ENCODE data around the gene DLGAP5. TPM values are rescaled to one million over a fixed set of nuclear protein-coding genes. Genes with fewer than 3 reads are reported as not detected.
A peak's percentile ranks its signal among the peaks of the same experiment; 100 is the strongest.

Gene DLGAP5
- total and polyA plus RNA-seq, 4 donors, result 0.34 to 5.0 (median 0.63) TPM

GRCh38 chr14:55130196-55130550 lies 61.2 kb downstream of the DLGAP5 start:
- Histone ChIP-seq H3K4me1 (ENCODE audit: control insufficient read depth in 5 of 5, insufficient read depth in 5 of 5, low read length in 5 of 5) (peaks cover 0 to 19% (median 12%) of the 10 kb centered on the region in 5 donors), H3K9me3 (ENCODE audit: control insufficient read depth in 4 of 4, insufficient read depth in 3 of 4, low read length in 3 of 4) (no peaks in the 10 kb centered on the region), H3K27me3 (ENCODE audit: control insufficient read depth in 3 of 3, insufficient read depth in 3 of 3, low read length in 2 of 3) (no peaks in the 10 kb centered on the region), H3K9ac (ENCODE audit: insufficient read depth in 1 of 2, low read length in 2 of 2) (peak overlapping the region in 1 of 2 donors; percentile 74), H3K36me3 (ENCODE audit: control insufficient read depth in 4 of 4, insufficient read depth in 4 of 4, low read length in 4 of 4) (peaks cover 0 to 3% (median 0%) of the 10 kb centered on the region in 4 donors), H3K27ac (ENCODE audit: low read depth in 1 of 2, low read length in 1 of 2) (peak overlapping the region; percentile 95 to 96), H3K4me3 (peak overlapping the region; percentile 70)
- TF ChIP-seq CTCF (IDR thresholded peaks at IDR 0.05; ENCODE audit: control extremely low read depth, extremely low read depth), result no peak
- ATAC-seq (ENCODE audit: insufficient read depth, low FRiP score) (no peak), DNase-seq (peak in 2 of 3 donors; percentile 47 to 49)
- WGBS, 2 donors, result 43 to 58% methylated on average over 10 of the region's 10 CpGs

- H3K9ac ChIP-seq (ENCODE audit: insufficient read depth in 1 of 2, low read length in 2 of 2), result peak overlapping the region in 1 of 2 donors; percentile 74
- peak; percentile 63 for ATAC-seq (ENCODE audit: insufficient read depth, low FRiP score)
Observed at GRCh38 chr14:55129428-55130195, 61.8 kb downstream of the DLGAP5 start.

GRCh38 chr14:55129086-55129427 lies 62.3 kb downstream of the DLGAP5 start, which contains the start of gene LGALS3:
Gene LGALS3 (plus strand): TSS chr14:55129252. CDS start chr14:55137374, 8,122 bp downstream.
- peak; percentile 49 to 63 (median 50) for DNase-seq
- Histone ChIP-seq H3K27me3 (ENCODE audit: control insufficient read depth in 3 of 3, insufficient read depth in 3 of 3, low read length in 2 of 3) (no peaks in the 10 kb centered on the region), H3K27ac (ENCODE audit: low read depth in 1 of 2, low read length in 1 of 2) (peak within 1 kb of the TSS; percentile 95 to 96), H3K9ac (ENCODE audit: insufficient read depth in 1 of 2, low read length in 2 of 2) (peak within 1 kb of the TSS in 1 of 2 donors; percentile 74), H3K9me3 (ENCODE audit: control insufficient read depth in 4 of 4, insufficient read depth in 3 of 4, low read length in 3 of 4) (no peaks in the 10 kb centered on the region), H3K4me3 (peak within 1 kb of the TSS; percentile 70), H3K36me3 (ENCODE audit: control insufficient read depth in 4 of 4, insufficient read depth in 4 of 4, low read length in 4 of 4) (peaks cover 0 to 2% (median 0%) of the 10 kb centered on the region in 4 donors), H3K4me1 (ENCODE audit: control insufficient read depth in 5 of 5, insufficient read depth in 5 of 5, low read length in 5 of 5) (peaks cover 0 to 21% (median 11%) of the 10 kb centered on the region in 5 donors)
- WGBS, 2 donors, result 1% methylated on average over 22 to 50 of the region's 50 CpGs
- TF ChIP-seq CTCF (IDR thresholded peaks at IDR 0.05; ENCODE audit: control extremely low read depth, extremely low read depth), result no peak
- ATAC-seq (ENCODE audit: insufficient read depth, low FRiP score), result peak; percentile 88

More at GRCh38 chr14:55129428-55130195, 61.8 kb downstream of the DLGAP5 start:
- no peak for TF ChIP-seq CTCF (IDR thresholded peaks at IDR 0.05; ENCODE audit: control extremely low read depth, extremely low read depth)
- WGBS, 2 donors, result 1% methylated on average over 44 to 53 of the region's 53 CpGs
- Histone ChIP-seq H3K27me3 (ENCODE audit: control insufficient read depth in 3 of 3, insufficient read depth in 3 of 3, low read length in 2 of 3) (no peaks in the 10 kb centered on the region), H3K4me1 (ENCODE audit: control insufficient read depth in 5 of 5, insufficient read depth in 5 of 5, low read length in 5 of 5) (peaks cover 0 to 21% (median 12%) of the 10 kb centered on the region in 5 donors), H3K4me3 (peak overlapping the region; percentile 70), H3K36me3 (ENCODE audit: control insufficient read depth in 4 of 4, insufficient read depth in 4 of 4, low read length in 4 of 4) (peaks cover 0 to 3% (median 0%) of the 10 kb centered on the region in 4 donors), H3K9me3 (ENCODE audit: control insufficient read depth in 4 of 4, insufficient read depth in 3 of 4, low read length in 3 of 4) (no peaks in the 10 kb centered on the region), H3K27ac (ENCODE audit: low read depth in 1 of 2, low read length in 1 of 2) (peak overlapping the region; percentile 95 to 96)
- DNase-seq, result peak; percentile 77 to 81 (median 79)

Data from lung (tissue), 12 donors.